Fibroblast of lung (primary cell): ENCODE results near the gene CSH2. TPM values are rescaled to one million over a fixed set of nuclear protein-coding genes. Genes with fewer than 3 reads are reported as not detected.

Experiments used
- DNase-seq, 2 donors: peaks; one replicate each; pipeline versions ENCODE4 v3.0.0 to v3.0.0-alpha.2; 2010; ENCODE audit warnings: low read depth in 2 of 2
- H2AFZ ChIP-seq: 2 replicates; pipeline ENCODE4 v1.5.1; 2012; ENCODE audit warnings: low read length, control low read depth, inconsistent platforms
- H3K27ac ChIP-seq: 2 replicates; pipeline ENCODE4 v1.5.1; 2011; ENCODE audit warnings: low read length, control low read depth; ENCODE audit not compliant: insufficient read depth
- H3K27me3 ChIP-seq: 2 replicates; pipeline ENCODE4 v1.5.1; 2011; ENCODE audit warnings: mild to moderate bottlenecking, low read length; ENCODE audit not compliant: control insufficient read depth, insufficient read depth
- H3K36me3 ChIP-seq: 2 replicates; pipeline ENCODE4 v1.5.1; 2011; ENCODE audit warnings: low read length; ENCODE audit not compliant: control insufficient read depth, insufficient read depth
- H3K4me1 ChIP-seq: 2 replicates; pipeline ENCODE4 v1.5.1; 2011; ENCODE audit warnings: low read length; ENCODE audit not compliant: control insufficient read depth, insufficient read depth; ENCODE audit errors: extremely low read depth
- H3K4me2 ChIP-seq: 2 replicates; pipeline ENCODE4 v1.5.1; 2011; ENCODE audit warnings: low read length, control low read depth; ENCODE audit not compliant: insufficient read depth; ENCODE audit errors: extremely low read depth
- H3K4me3 ChIP-seq, 4 experiments: fragments of 200-600 bp in 1 of 4; sonication (generic) in 1 of 4; replicated peaks in 1 of 4; 2 replicates each; pipeline ENCODE4 v1.5.1; 2011 to 2016; ENCODE audit warnings: low read length in 4 of 4, low read depth in 3 of 4, mild to moderate bottlenecking in 3 of 4, control low read depth in 2 of 4, inconsistent platforms in 1 of 4, mixed read lengths in 1 of 4; ENCODE audit not compliant: insufficient read depth in 1 of 4; ENCODE audit errors: control extremely low read depth in 1 of 4
- H3K79me2 ChIP-seq: 2 replicates; pipeline ENCODE4 v1.5.1; 2012; ENCODE audit warnings: mild to moderate bottlenecking, low read length, inconsistent platforms; ENCODE audit not compliant: control insufficient read depth, insufficient read depth
- H3K9ac ChIP-seq: 2 replicates; pipeline ENCODE4 v1.5.1; 2011; ENCODE audit warnings: mild to moderate bottlenecking, low read length, control low read depth; ENCODE audit not compliant: insufficient read depth
- H3K9me3 ChIP-seq: 2 replicates; pipeline ENCODE4 v1.5.1; 2012; ENCODE audit warnings: low read depth, low read length; ENCODE audit not compliant: control insufficient read depth, insufficient read depth
- H4K20me1 ChIP-seq: 2 replicates; pipeline ENCODE4 v1.5.1; 2011; ENCODE audit warnings: low read length; ENCODE audit not compliant: control insufficient read depth, insufficient read depth; ENCODE audit errors: extremely low read depth
- EZH2 ChIP-seq: IDR thresholded peaks from 2 replicates; pipeline ENCODE4 v1.5.1; 2012; ENCODE audit warnings: low read length, control low read depth, mild to moderate bottlenecking; ENCODE audit errors: missing control alignments
- polyA plus RNA-seq, 2 donors: library from polyadenylated mRNA; depleted of rRNA in 1 of 2; stranded (reverse) in 1 of 2; unstranded in 1 of 2; fragments of >200 nt; gene quantifications; 2 replicates each; pipeline ENCODE4 v1.2.1, GENCODE V29; 2011 to 2012; ENCODE audit warnings: missing spikeins in 1 of 2
- total RNA-seq: library from RNA; depleted of rRNA; stranded (reverse); fragments of >200 nt; gene quantifications from 2 replicates; pipeline ENCODE4 v1.2.1, GENCODE V29; 2014
- TF ChIP-seq, protein P1 (sequence below), 2 donors: IDR thresholded peaks in 1 of 2; conservative IDR thresholded peaks in 1 of 2; 1 replicate in 1 of 2; 2 replicates in 1 of 2; pipeline ENCODE4 v1.5.1; 2011 to 2012; ENCODE audit warnings: low read length in 2 of 2, control low read depth in 1 of 2, inconsistent platforms in 1 of 2, low read depth in 1 of 2, mild to moderate bottlenecking in 1 of 2

CSH2 gene
- total and polyA plus RNA-seq, 2 donors (not counting 1 experiment from before 2014, with no cell fraction given), result not detected

DNA sequence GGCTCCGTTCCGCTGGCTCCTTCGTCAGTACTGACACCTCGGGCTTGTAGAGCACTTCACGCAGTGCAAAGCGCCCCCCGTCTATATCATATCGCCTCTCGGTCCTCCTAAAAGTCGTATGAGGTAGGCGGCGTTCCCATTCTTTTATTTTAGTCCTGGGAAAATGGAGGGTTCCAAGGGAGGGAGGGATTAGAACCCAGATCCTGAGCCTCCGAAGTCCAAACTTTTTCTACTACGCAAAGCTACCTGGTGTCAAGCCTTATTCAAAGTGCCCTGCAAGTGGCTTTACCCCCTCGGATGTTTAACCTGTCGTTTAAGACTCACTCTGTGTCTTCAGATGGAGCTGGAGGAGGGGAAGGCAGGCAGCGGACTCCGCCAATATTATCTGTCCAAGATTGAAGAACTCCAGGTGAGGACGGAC, 45.7 kb downstream of the CSH2 start:
- Histone ChIP-seq H3K79me2 (peaks cover 50% of the 10 kb centered on the region), H3K9me3 (no peaks in the 10 kb centered on the region), H3K36me3 (peaks cover 43% of the 10 kb centered on the region), H3K4me2 (peak overlapping the region; percentile 82), H3K9ac (peak overlapping the region; percentile 92), H3K27ac (peak overlapping the region; percentile 93), H3K4me1 (peaks cover 8% of the 10 kb centered on the region), H3K27me3 (no peaks in the 10 kb centered on the region), H4K20me1 (no peaks in the 10 kb centered on the region), H3K4me3 (peak overlapping the region; percentile 49 to 84 (median 77)), H2AFZ (no peak overlapping the region)
- no peak for TF ChIP-seq EZH2
- TF ChIP-seq, protein P1, sequence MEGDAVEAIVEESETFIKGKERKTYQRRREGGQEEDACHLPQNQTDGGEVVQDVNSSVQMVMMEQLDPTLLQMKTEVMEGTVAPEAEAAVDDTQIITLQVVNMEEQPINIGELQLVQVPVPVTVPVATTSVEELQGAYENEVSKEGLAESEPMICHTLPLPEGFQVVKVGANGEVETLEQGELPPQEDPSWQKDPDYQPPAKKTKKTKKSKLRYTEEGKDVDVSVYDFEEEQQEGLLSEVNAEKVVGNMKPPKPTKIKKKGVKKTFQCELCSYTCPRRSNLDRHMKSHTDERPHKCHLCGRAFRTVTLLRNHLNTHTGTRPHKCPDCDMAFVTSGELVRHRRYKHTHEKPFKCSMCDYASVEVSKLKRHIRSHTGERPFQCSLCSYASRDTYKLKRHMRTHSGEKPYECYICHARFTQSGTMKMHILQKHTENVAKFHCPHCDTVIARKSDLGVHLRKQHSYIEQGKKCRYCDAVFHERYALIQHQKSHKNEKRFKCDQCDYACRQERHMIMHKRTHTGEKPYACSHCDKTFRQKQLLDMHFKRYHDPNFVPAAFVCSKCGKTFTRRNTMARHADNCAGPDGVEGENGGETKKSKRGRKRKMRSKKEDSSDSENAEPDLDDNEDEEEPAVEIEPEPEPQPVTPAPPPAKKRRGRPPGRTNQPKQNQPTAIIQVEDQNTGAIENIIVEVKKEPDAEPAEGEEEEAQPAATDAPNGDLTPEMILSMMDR (conservative IDR thresholded peaks at IDR 0.05 in 1 of 2, IDR thresholded peaks at IDR 0.05 in 1 of 2; ENCODE audit: low read depth in 1 of 2, low read length in 2 of 2), result no peak
- no peak for DNase-seq

DNA sequence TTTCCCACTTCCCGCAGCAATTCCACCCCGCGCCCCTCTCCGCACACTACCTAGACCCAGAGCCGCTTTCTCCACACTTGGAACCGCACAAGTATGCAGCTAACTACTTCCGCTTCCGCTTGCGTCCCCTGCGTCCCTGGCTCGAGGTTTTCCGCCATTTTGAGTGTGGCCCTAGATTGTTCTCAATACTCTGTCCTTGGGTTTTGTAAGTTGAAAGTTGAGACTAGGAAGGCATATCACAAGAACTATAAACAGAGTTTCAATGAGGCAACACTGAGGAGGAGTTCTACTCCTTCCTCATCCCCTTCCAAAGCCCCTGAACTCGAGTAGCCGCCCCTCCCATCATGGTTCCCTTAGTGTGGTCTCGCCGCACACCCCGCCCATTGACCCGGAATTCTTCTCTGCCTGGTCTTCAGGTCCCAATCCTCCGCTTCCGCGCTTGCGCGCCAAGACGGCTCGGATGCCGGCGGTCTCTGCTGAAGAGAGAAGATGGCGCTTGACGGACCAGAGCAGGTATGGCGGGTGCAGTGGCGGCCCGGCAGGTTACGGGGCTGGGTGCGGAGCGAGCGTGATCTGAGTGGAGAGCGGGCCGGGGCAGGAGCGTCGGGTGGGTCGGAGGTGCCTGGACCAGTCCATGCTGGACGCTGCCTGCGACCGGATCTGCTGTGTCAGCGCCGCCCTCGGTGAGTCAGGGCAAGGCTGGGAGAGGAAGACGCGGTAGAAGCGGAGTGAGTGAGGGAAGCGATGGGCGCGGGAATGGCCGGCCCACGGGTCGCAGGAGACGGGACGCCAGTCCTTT, 46.3 kb downstream of the CSH2 start, which contains the start of the genes FTSJ3 and PSMC5:
Gene FTSJ3 (minus strand): TSS at position 662 of the 799 bp plus-strand sequence. CDS start 761 bp downstream, outside the sequence.
Gene PSMC5 (plus strand): TSS at position 430 of the 799 bp plus-strand sequence. CDS start 60 bp downstream, at position 490.
- H4K20me1 ChIP-seq, result no peaks in the 10 kb centered on the region
- peaks cover 8% of the 10 kb centered on the region for H3K4me1 ChIP-seq
- H3K27ac ChIP-seq, result peak within 1 kb of the TSS; percentile 93
- H3K4me3 ChIP-seq, result peak within 1 kb of the TSS; percentile 49 to 84 (median 77)
- H3K79me2 ChIP-seq, result peaks cover 51% of the 10 kb centered on the region
- peaks cover 44% of the 10 kb centered on the region for H3K36me3 ChIP-seq
- peak within 1 kb of the TSS; percentile 73 for H2AFZ ChIP-seq
- H3K27me3 ChIP-seq, result no peaks in the 10 kb centered on the region
- TF ChIP-seq EZH2, result no peak
- TF ChIP-seq, protein P1 (conservative IDR thresholded peaks at IDR 0.05 in 1 of 2, IDR thresholded peaks at IDR 0.05 in 1 of 2; ENCODE audit: low read depth in 1 of 2, low read length in 2 of 2), result peak; percentile 23 to 51
- no peaks in the 10 kb centered on the region for H3K9me3 ChIP-seq
- peak within 1 kb of the TSS; percentile 89 for H3K4me2 ChIP-seq
- H3K9ac ChIP-seq, result peak within 1 kb of the TSS; percentile 92
- DNase-seq, result peak; percentile 94 to 96

DNA sequence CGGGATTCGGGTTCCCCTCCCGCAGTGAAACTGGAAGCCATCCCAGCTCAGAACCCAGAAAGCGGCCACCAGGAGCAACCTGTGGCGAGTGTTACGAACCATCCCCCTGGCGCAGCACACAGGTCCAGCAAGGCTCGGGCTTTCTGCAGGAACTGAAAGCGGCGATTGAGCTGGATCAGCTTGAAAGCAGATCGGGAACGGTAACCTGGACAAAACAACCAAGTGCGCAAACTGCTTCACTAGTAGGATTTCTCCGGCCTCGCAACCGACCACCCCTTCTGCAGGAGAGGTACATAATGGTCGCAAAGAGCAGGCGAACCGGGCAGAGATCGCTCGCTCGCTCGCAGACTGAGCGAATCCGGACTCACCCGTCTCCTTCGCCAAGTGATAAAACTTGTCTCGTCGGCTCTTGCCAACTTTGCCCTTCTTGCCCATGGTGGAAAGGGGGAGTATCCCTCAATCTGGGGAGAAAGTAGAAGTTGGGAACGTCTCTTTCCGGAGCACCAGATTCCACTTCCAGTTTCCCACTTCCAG, 46.9 kb downstream of the CSH2 start:
- peak in 1 of 2 donors; percentile 27 for DNase-seq
- TF ChIP-seq, protein P1 (conservative IDR thresholded peaks at IDR 0.05 in 1 of 2, IDR thresholded peaks at IDR 0.05 in 1 of 2; ENCODE audit: low read depth in 1 of 2, low read length in 2 of 2), result no peak
- TF ChIP-seq EZH2, result no peak
- Histone ChIP-seq H2AFZ (no peak overlapping the region), H3K27ac (peak overlapping the region; percentile 93), H3K4me1 (peaks cover 8% of the 10 kb centered on the region), H3K79me2 (peaks cover 51% of the 10 kb centered on the region), H3K4me2 (peak overlapping the region; percentile 89), H3K27me3 (no peaks in the 10 kb centered on the region), H3K36me3 (peaks cover 48% of the 10 kb centered on the region), H3K9me3 (no peaks in the 10 kb centered on the region), H3K4me3 (peak overlapping the region; percentile 49 to 84 (median 77)), H4K20me1 (no peaks in the 10 kb centered on the region), H3K9ac (peak overlapping the region; percentile 92)
